ENCODE results near the gene CACNA1E. TPM values are rescaled to one million over a fixed set of nuclear protein-coding genes. Genes with fewer than 3 reads are reported as not detected.

CACNA1E gene
- total RNA-seq, 2 donors from 2014 or later = 0.02 TPM; not detected in 1

GRCh38 chr1:181675091-181675917, 192.0 kb downstream of the CACNA1E start:
- Mint-ChIP-seq H3K27me3 (ENCODE audit: low read depth) (peaks cover 40% of the 10 kb centered on the region), H3K9me3 (no peaks in the 10 kb centered on the region), H3K27ac (no peak overlapping the region), H3K4me3 (no peak overlapping the region), H3K36me3 (ENCODE audit: insufficient read depth in 2 of 2) (no peaks in the 10 kb centered on the region), H3K4me1 (ENCODE audit: low read depth) (no peaks in the 10 kb centered on the region)
- no peak for ATAC-seq (replicated peaks in 1 of 2)
- DNase-seq = no peak

DNA sequence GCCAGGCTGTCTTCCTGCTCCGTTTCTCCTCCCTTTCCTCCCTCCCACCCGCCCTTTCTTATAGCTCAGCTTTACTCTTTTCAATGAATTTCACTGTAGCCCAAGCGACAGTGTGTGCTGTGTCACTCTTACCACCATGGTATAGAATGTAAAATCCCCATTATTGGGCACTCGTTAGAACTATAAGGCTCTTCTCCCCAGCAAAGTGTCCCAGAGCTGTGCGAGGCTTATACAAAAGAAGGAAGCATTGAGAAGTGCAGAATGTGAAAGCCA, 192.5 kb downstream of the CACNA1E start:
- H3K36me3 Mint-ChIP-seq (ENCODE audit: insufficient read depth in 2 of 2) = no peaks in the 10 kb centered on the region
- H3K4me1 Mint-ChIP-seq (ENCODE audit: low read depth) = no peaks in the 10 kb centered on the region
- peaks cover 44% of the 10 kb centered on the region for H3K27me3 Mint-ChIP-seq (ENCODE audit: low read depth)
- H3K9me3 Mint-ChIP-seq = no peaks in the 10 kb centered on the region
- ATAC-seq (replicated peaks in 1 of 2) (no peak), DNase-seq (no peak)
- no peak overlapping the region for H3K4me3 Mint-ChIP-seq
- H3K27ac Mint-ChIP-seq = no peak overlapping the region

GRCh38 chr1:181676269-181676668, 193.0 kb downstream of the CACNA1E start:
- no peaks in the 10 kb centered on the region for H3K36me3 Mint-ChIP-seq (ENCODE audit: insufficient read depth in 2 of 2)
- no peak overlapping the region for H3K27ac Mint-ChIP-seq
- H3K27me3 Mint-ChIP-seq (ENCODE audit: low read depth) = peaks cover 49% of the 10 kb centered on the region
- H3K9me3 Mint-ChIP-seq = no peaks in the 10 kb centered on the region
- no peak for ATAC-seq (replicated peaks in 1 of 2)
- H3K4me1 Mint-ChIP-seq (ENCODE audit: low read depth) = no peaks in the 10 kb centered on the region
- H3K4me3 Mint-ChIP-seq = no peak overlapping the region
- peak in 1 of 2 donors; percentile 2 for DNase-seq

DNA sequence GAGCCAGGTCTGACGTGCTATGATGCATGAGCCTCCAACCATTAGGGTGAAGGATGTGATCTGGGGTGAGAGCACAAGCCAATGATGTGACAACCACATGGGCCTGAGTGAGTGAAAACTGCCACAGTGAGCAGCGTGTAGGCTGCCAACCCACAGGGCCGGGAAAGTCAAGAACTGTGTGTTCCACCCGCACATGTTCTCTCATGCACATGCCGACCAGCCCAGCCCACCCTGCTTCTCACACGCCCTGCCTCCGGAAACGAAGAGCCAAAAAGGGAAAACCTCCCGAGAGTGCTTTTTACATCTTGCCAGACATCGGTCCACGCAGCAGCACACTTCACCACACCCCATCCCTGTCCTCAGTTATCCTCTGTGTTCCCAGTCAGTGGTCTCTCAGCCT, 197.0 kb downstream of the CACNA1E start:
- ATAC-seq (replicated peaks in 1 of 2) = no peak
- no peak for DNase-seq
- Mint-ChIP-seq H3K4me1 (ENCODE audit: low read depth) (no peaks in the 10 kb centered on the region), H3K27me3 (ENCODE audit: low read depth) (peaks cover 23% of the 10 kb centered on the region), H3K4me3 (no peak overlapping the region), H3K27ac (no peak overlapping the region), H3K36me3 (ENCODE audit: insufficient read depth in 2 of 2) (no peaks in the 10 kb centered on the region), H3K9me3 (no peaks in the 10 kb centered on the region)

DNA sequence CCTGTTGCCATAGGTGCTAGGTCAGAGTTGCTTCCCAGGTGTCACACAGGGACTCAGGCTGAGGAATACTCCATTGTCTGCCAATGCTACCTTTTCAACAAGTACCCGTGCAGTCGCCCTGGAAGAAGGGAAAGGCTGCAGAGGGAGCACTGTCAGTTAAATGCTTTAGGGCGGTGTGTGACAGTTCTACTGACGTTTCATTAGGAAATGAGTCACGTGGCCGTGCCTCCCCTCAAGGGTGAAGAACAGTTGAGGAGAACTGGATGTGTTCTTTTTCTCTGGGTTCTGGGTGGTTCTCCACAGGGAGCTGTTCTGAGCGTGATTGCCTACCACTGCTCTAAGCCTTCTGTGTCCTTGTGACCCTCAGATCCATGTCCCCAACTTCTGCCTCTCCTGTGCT, 197.6 kb downstream of the CACNA1E start:
- no peaks in the 10 kb centered on the region for H3K4me1 Mint-ChIP-seq (ENCODE audit: low read depth)

GRCh38 chr1:181685211-181685610, 201.9 kb downstream of the CACNA1E start:
- no peak for DNase-seq

More for the DNA sequence above, 197.6 kb downstream of the CACNA1E start:
- no peak for ATAC-seq (replicated peaks in 1 of 2)
- H3K27me3 Mint-ChIP-seq (ENCODE audit: low read depth) = peaks cover 22% of the 10 kb centered on the region
- no peaks in the 10 kb centered on the region for H3K9me3 Mint-ChIP-seq
- H3K36me3 Mint-ChIP-seq (ENCODE audit: insufficient read depth in 2 of 2) = no peaks in the 10 kb centered on the region
- H3K27ac Mint-ChIP-seq = no peak overlapping the region
- no peak for DNase-seq
- no peak overlapping the region for H3K4me3 Mint-ChIP-seq

GRCh38 chr1:181701891-181702290, 218.6 kb downstream of the CACNA1E start:
- no peak overlapping the region for H3K27ac Mint-ChIP-seq
- no peak overlapping the region for H3K4me3 Mint-ChIP-seq
- H3K4me1 Mint-ChIP-seq (ENCODE audit: low read depth) = no peaks in the 10 kb centered on the region
- no peak for ATAC-seq (replicated peaks in 1 of 2)
- peaks cover 29% of the 10 kb centered on the region for H3K27me3 Mint-ChIP-seq (ENCODE audit: low read depth)
- no peak for DNase-seq
- H3K36me3 Mint-ChIP-seq (ENCODE audit: insufficient read depth in 2 of 2) = no peaks in the 10 kb centered on the region
- peaks cover 0 to 3% of the 10 kb centered on the region in 2 donors for H3K9me3 Mint-ChIP-seq

More at GRCh38 chr1:181685211-181685610, 201.9 kb downstream of the CACNA1E start:
- Mint-ChIP-seq H3K4me3 (no peak overlapping the region), H3K36me3 (ENCODE audit: insufficient read depth in 2 of 2) (no peaks in the 10 kb centered on the region), H3K4me1 (ENCODE audit: low read depth) (no peaks in the 10 kb centered on the region), H3K27ac (no peak overlapping the region), H3K9me3 (peaks cover 0 to 3% of the 10 kb centered on the region in 2 donors), H3K27me3 (ENCODE audit: low read depth) (peaks cover 12% of the 10 kb centered on the region)
- no peak for ATAC-seq (replicated peaks in 1 of 2)

DNA sequence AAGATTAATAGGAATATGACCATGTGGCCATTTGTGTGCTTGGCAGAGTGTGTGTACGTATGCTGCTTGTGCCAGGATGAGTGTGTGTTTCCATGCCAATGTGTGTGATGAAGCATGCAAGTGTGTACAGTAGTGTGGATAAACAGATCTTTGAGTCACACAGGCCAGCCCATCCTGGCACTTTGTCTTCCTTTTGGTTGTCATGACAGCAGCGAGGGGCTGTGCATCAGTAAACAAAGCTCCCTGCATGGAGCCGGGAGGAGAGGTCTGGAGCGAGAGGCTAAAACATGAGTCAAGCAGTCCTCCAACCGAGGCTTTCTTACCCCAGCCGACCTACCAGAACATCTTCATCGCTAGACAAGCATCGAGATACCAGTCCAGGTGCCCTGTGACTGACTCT, 221.2 kb downstream of the CACNA1E start:
- H3K27me3 Mint-ChIP-seq (ENCODE audit: low read depth) = peaks cover 22% of the 10 kb centered on the region
- no peak for ATAC-seq (replicated peaks in 1 of 2)
- H3K4me3 Mint-ChIP-seq = no peak overlapping the region
- no peaks in the 10 kb centered on the region for H3K36me3 Mint-ChIP-seq (ENCODE audit: insufficient read depth in 2 of 2)
- no peaks in the 10 kb centered on the region for H3K4me1 Mint-ChIP-seq (ENCODE audit: low read depth)
- H3K27ac Mint-ChIP-seq = no peak overlapping the region
- H3K9me3 Mint-ChIP-seq = peaks cover 0 to under 1% of the 10 kb centered on the region in 2 donors
- DNase-seq = no peak

- Mint-ChIP-seq H3K4me1 (ENCODE audit: low read depth) (peaks cover 4% of the 10 kb centered on the region), H3K36me3 (ENCODE audit: insufficient read depth in 2 of 2) (no peaks in the 10 kb centered on the region), H3K27me3 (ENCODE audit: low read depth) (peaks cover 9% of the 10 kb centered on the region), H3K27ac (no peak overlapping the region), H3K9me3 (peaks cover 0 to 2% of the 10 kb centered on the region in 2 donors), H3K4me3 (no peak overlapping the region)
- ATAC-seq (replicated peaks in 1 of 2) (no peak), DNase-seq (no peak)
Observed at GRCh38 chr1:181711820-181712219, 228.5 kb downstream of the CACNA1E start.

GRCh38 chr1:181712711-181713110, 229.4 kb downstream of the CACNA1E start:
- Mint-ChIP-seq H3K4me3 (no peak overlapping the region), H3K27ac (no peak overlapping the region), H3K9me3 (peaks cover 0 to 2% of the 10 kb centered on the region in 2 donors), H3K4me1 (ENCODE audit: low read depth) (peaks cover 4% of the 10 kb centered on the region), H3K36me3 (ENCODE audit: insufficient read depth in 2 of 2) (no peaks in the 10 kb centered on the region), H3K27me3 (ENCODE audit: low read depth) (peaks cover 9% of the 10 kb centered on the region)
- ATAC-seq (replicated peaks in 1 of 2) (no peak), DNase-seq (no peak)

- Mint-ChIP-seq H3K4me3 (no peak overlapping the region), H3K36me3 (ENCODE audit: insufficient read depth in 2 of 2) (no peaks in the 10 kb centered on the region), H3K27ac (no peak overlapping the region), H3K9me3 (peaks cover 0 to 2% of the 10 kb centered on the region in 2 donors), H3K4me1 (ENCODE audit: low read depth) (peaks cover 4% of the 10 kb centered on the region), H3K27me3 (ENCODE audit: low read depth) (peaks cover 9% of the 10 kb centered on the region)
- DNase-seq = no peak
- ATAC-seq (replicated peaks in 1 of 2) = no peak
Observed at GRCh38 chr1:181714428-181714827, 231.1 kb downstream of the CACNA1E start.

GRCh38 chr1:181718034-181718433, 234.7 kb downstream of the CACNA1E start:
- Mint-ChIP-seq H3K36me3 (ENCODE audit: insufficient read depth in 2 of 2) (no peaks in the 10 kb centered on the region), H3K9me3 (no peaks in the 10 kb centered on the region), H3K4me1 (ENCODE audit: low read depth) (peaks cover 4% of the 10 kb centered on the region), H3K27me3 (ENCODE audit: low read depth) (peaks cover 13% of the 10 kb centered on the region), H3K27ac (no peak overlapping the region), H3K4me3 (no peak overlapping the region)
- ATAC-seq (replicated peaks in 1 of 2) (no peak), DNase-seq (no peak)

DNA sequence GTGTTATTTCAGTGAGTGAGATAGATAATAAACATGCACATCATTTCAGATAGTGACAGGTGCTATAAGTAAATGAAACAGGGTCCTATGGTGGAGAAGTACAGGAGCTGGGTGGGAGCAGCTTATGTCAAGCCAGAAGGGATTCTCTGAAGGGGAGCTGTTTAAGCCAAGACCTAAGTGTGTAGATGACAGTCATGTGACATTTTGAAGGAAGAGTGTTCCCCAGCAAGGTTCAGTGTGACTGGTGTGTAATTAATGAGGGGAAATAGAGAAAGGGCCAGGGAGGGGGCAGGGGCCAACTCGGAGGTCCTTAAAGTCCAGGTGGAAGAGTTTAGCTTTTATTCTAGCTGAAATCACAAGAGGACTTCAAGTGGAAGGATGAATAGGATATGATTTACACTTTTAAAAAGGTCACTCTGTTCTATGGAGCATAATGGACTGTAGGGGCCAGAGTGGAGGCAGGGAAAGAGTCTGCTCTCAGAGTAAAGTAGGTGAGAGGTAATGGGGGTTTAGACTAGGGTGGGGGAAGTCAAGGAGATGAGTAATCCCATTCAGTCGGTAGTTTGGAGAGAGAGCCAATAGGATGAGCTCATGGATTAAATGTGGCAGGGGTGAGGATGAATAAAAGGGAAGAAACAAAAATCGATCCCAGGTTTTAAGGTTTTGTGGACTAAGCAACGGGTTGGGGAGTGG, 243.1 kb downstream of the CACNA1E start:
- no peak for ATAC-seq (replicated peaks in 1 of 2)
- DNase-seq = no peak
- no peak overlapping the region for H3K4me3 Mint-ChIP-seq
- H3K4me1 Mint-ChIP-seq (ENCODE audit: low read depth) = no peaks in the 10 kb centered on the region
- H3K27ac Mint-ChIP-seq = no peak overlapping the region
- no peaks in the 10 kb centered on the region for H3K9me3 Mint-ChIP-seq
- peaks cover 3% of the 10 kb centered on the region for H3K27me3 Mint-ChIP-seq (ENCODE audit: low read depth)
- no peaks in the 10 kb centered on the region for H3K36me3 Mint-ChIP-seq (ENCODE audit: insufficient read depth in 2 of 2)

All from activated T-cell treated with anti-CD3 and anti-CD28 coated beads, Interleukin-2, amount 50 U/mL, for 72 hours (primary cell).